GM18517 (cell line): ENCODE results near the gene LZTFL1.
"Not testable (repeated sequence)": the region's sequence is repeated elsewhere in the genome, so short reads cannot be mapped to it uniquely, and the experiment has no call there.

Experiments
- ATAC-seq: cut with Tn5 transposase; IDR thresholded peaks from one replicate; pipeline ENCODE4 v1.9.1; 2021; ENCODE audit warnings: mild to moderate bottlenecking, moderate library complexity; ENCODE audit not compliant: unreplicated experiment

The LZTFL1 gene

GRCh38 chr3:45865563-45865962 is 23.6 kb upstream of the LZTFL1 start:
- no peak for ATAC-seq

GRCh38 chr3:45864760-45865519 is 23.0 kb upstream of the LZTFL1 start:
- ATAC-seq = peak; percentile 61

GRCh38 chr3:45861043-45861719 is 19.3 kb upstream of the LZTFL1 start:
- ATAC-seq = peak; percentile 76

GRCh38 chr3:45860481-45860880 is 18.6 kb upstream of the LZTFL1 start:
- ATAC-seq = no peak

- no peak for ATAC-seq
Measured at GRCh38 chr3:45858809-45859543, 17.1 kb upstream of the LZTFL1 start.

GRCh38 chr3:45857024-45857423 is 15.1 kb upstream of the LZTFL1 start:
- not testable (repeated sequence) for ATAC-seq

GRCh38 chr3:45856323-45856722 is 14.4 kb upstream of the LZTFL1 start:
- not testable (repeated sequence) for ATAC-seq

- ATAC-seq = no peak
Measured at GRCh38 chr3:45852828-45853227, 10.9 kb upstream of the LZTFL1 start.

- ATAC-seq = no peak
Measured at GRCh38 chr3:45848392-45848791, 6.5 kb upstream of the LZTFL1 start.

- no peak for ATAC-seq
Measured at GRCh38 chr3:45844616-45845015, 2.7 kb upstream of the LZTFL1 start.

GRCh38 chr3:45842851-45843625 is 1.1 kb upstream of the LZTFL1 start:
- no peak for ATAC-seq

GRCh38 chr3:45841420-45841756 is 531 bp downstream of the LZTFL1 start:
- no peak for ATAC-seq

- no peak for ATAC-seq
Measured at GRCh38 chr3:45838466-45838865, 3.5 kb downstream of the LZTFL1 start.

GRCh38 chr3:45832699-45833098 is 9.2 kb downstream of the LZTFL1 start:
- ATAC-seq = no peak

- no peak for ATAC-seq
Measured at GRCh38 chr3:45830121-45830520, 11.8 kb downstream of the LZTFL1 start.

GRCh38 chr3:45826908-45827307 is 15.0 kb downstream of the LZTFL1 start:
- no peak for ATAC-seq

GRCh38 chr3:45826321-45826720 is 15.6 kb downstream of the LZTFL1 start:
- no peak for ATAC-seq

GRCh38 chr3:45821127-45821526 is 20.8 kb downstream of the LZTFL1 start:
- no peak for ATAC-seq

GRCh38 chr3:45819543-45819942 is 22.4 kb downstream of the LZTFL1 start:
- no peak for ATAC-seq

GRCh38 chr3:45817831-45818522 is 23.9 kb downstream of the LZTFL1 start:
- ATAC-seq = no peak

GRCh38 chr3:45816544-45816943 is 25.4 kb downstream of the LZTFL1 start:
- ATAC-seq = no peak
